Measurements from ENCODE around the gene SRGAP1. TPM values are rescaled to one million over a fixed set of nuclear protein-coding genes. Genes with fewer than 3 reads are reported as not detected.

SRGAP1 gene
- total and polyA plus RNA-seq, 2 of the 8 experiments (the other 6 are each of a cell fraction or from before 2014, with no cell fraction given): 3.2 to 7.3 TPM

GRCh38 chr12:63989301-63989845, 144.9 kb downstream of the SRGAP1 start:
- no peak overlapping the region for H3K23ac ChIP-seq (ENCODE audit: insufficient read length)
- no peak overlapping the region for H3K4ac ChIP-seq (replicated peaks; ENCODE audit: insufficient read length, low read depth, low read length)
- no peak overlapping the region for H3K56ac ChIP-seq (replicated peaks; ENCODE audit: insufficient read length, low read depth, low read length)
- no peaks in the 10 kb centered on the region for H3K27me3 ChIP-seq (replicated peaks in 1 of 4; ENCODE audit: control insufficient read depth in 3 of 4, extremely low read depth in 1 of 4, insufficient read depth in 3 of 4, low read length in 3 of 4)
- H3K4me2 ChIP-seq (ENCODE audit: insufficient read depth in 1 of 2, low read depth in 2 of 2, low read length in 2 of 2): no peak overlapping the region
- ChIA-PET CTCF (ENCODE audit: partially characterized antibody) (interaction anchor here (1.5 kb wide), 1 partner anchor 146 kb away, joined by 3 read pairs; no protein-coding TSS in a partner anchor), POLR2A (ENCODE audit: partially characterized antibody) (no interaction called here)
- H3K9me3 ChIP-seq (ENCODE audit: insufficient read depth in 2 of 2, low read depth in 1 of 2, low read length in 1 of 2): no peaks in the 10 kb centered on the region
- TF ChIP-seq CREB1 (IDR thresholded peaks at IDR 0.05) (no peak), YY1 (IDR thresholded peaks at IDR 0.05; ENCODE audit: low read depth, low read length) (no peak), SIN3A (conservative IDR thresholded peaks at IDR 0.05 in 1 of 2, IDR thresholded peaks at IDR 0.05 in 1 of 2; ENCODE audit: low read depth in 1 of 2, low read length in 2 of 2) (no peak), RFX5 (IDR thresholded peaks at IDR 0.05; ENCODE audit: borderline replicate concordance, low read depth, low read length) (no peak), TEAD4 (IDR thresholded peaks at IDR 0.05; ENCODE audit: low read depth, low read length) (no peak), POLR2A (IDR thresholded peaks at IDR 0.05; ENCODE audit: control extremely low read depth in 1 of 2, low read depth in 2 of 2, low read length in 2 of 2) (no peak), E2F6 (IDR thresholded peaks at IDR 0.05) (no peak), KDM1A (IDR thresholded peaks at IDR 0.05; ENCODE audit: borderline replicate concordance, low read length) (no peak), BCL11A (IDR thresholded peaks at IDR 0.05; ENCODE audit: low read depth in 2 of 2, low read length in 2 of 2) (no peak)
- H3K36me3 ChIP-seq (ENCODE audit: control insufficient read depth in 2 of 4, insufficient read depth in 4 of 4, low read length in 3 of 4): no peaks in the 10 kb centered on the region
- no peak overlapping the region for H2BK5ac ChIP-seq (ENCODE audit: low read depth, low read length)
- H4K91ac ChIP-seq (replicated peaks; ENCODE audit: insufficient read length, low read length): no peak overlapping the region
- H3K79me1 ChIP-seq (ENCODE audit: low read depth, low read length): no peaks in the 10 kb centered on the region
- 95% methylated on average over 2 of the region's 2 CpGs; no CpG with 5 or more reads in 1 of the 2 experiments for WGBS, 2 experiments (ENCODE audit: extremely low coverage in 1 of 2, insufficient coverage in 1 of 2, insufficient read length in 1 of 2, insufficient replicate concordance in 2 of 2, low coverage in 1 of 2, low lambda C conversion rate in 2 of 2, missing lambda C conversion rate in 1 of 2)
- H4K8ac ChIP-seq (ENCODE audit: extremely low read depth, insufficient read depth, low read length): no peak overlapping the region
- H2BK15ac ChIP-seq (ENCODE audit: low read length): no peak overlapping the region
- H3K4me3 ChIP-seq (ENCODE audit: extremely low read depth in 1 of 4, insufficient read depth in 2 of 4, low read depth in 3 of 4, low read length in 4 of 4): no peak overlapping the region
- no peak overlapping the region for H2BK20ac ChIP-seq (ENCODE audit: low read length)
- no peak overlapping the region for H3K9ac ChIP-seq (replicated peaks in 1 of 4; ENCODE audit: extremely low read depth in 1 of 4, low read depth in 3 of 4, low read length in 3 of 4)
- DNase-seq (ENCODE audit: low read depth in 1 of 2, low spot score in 2 of 2) (no peak), FAIRE-seq (no peak)
- no peak overlapping the region for H2BK12ac ChIP-seq (ENCODE audit: low read depth, low read length)
- no peaks in the 10 kb centered on the region for H3K23me2 ChIP-seq (ENCODE audit: low read depth, low read length)
- H2AFZ ChIP-seq (ENCODE audit: low read length): no peak overlapping the region
- no peak overlapping the region for H4K5ac ChIP-seq (ENCODE audit: insufficient read length, low read depth, low read length)
- peaks cover 0 to 5% (median 0%) of the 10 kb centered on the region in 4 experiments; a peak in 1 of 7 replicates for H3K4me1 ChIP-seq (replicated peaks in 1 of 4; ENCODE audit: control insufficient read depth in 3 of 4, insufficient read depth in 4 of 4, low read length in 3 of 4)
- H3K18ac ChIP-seq (ENCODE audit: extremely low read depth, low read length): no peak overlapping the region
- H2AK5ac ChIP-seq (ENCODE audit: low read depth, low read length): no peak overlapping the region
- no peak overlapping the region for H3K14ac ChIP-seq (ENCODE audit: insufficient read length)
- H4K20me1 ChIP-seq (replicated peaks in 1 of 2; ENCODE audit: control insufficient read depth in 1 of 2, insufficient read depth in 2 of 2, low read length in 2 of 2): no peaks in the 10 kb centered on the region
- H3K79me2 ChIP-seq (ENCODE audit: control insufficient read depth in 1 of 2, insufficient read depth in 2 of 2, low read length in 2 of 2): no peaks in the 10 kb centered on the region
- no peak overlapping the region for H2BK120ac ChIP-seq (replicated peaks; ENCODE audit: low read depth, low read length)
- H3K27ac ChIP-seq (ENCODE audit: low read depth, low read length): no peak overlapping the region
